Natural killer cell (primary cell): ENCODE data around the gene ZNF205. TPM values are rescaled to one million over a fixed set of nuclear protein-coding genes. Genes with fewer than 3 reads are reported as not detected.

Experiments used
- ATAC-seq, 3 donors: fragments of 150-1000 bp in 2 of 3; fragments of 200-7000 bp in 1 of 3; cut with Tn5 transposase; 1 replicate in 1 of 3; 2 replicates in 2 of 3; pipeline ENCODE4 v1.10.0; 2021; ENCODE audit warnings: mild to moderate bottlenecking in 2 of 3, moderate library complexity in 2 of 3
- DNase-seq, 2 donors: peaks; one replicate each; pipeline versions ENCODE4 v3.0.0 to v3.0.0-alpha.2; 2013 to 2021; ENCODE audit warnings: mixed read lengths in 1 of 2
- H3K27ac ChIP-seq: one replicate; pipeline ENCODE4 v1.5.1; 2013; ENCODE audit warnings: mild to moderate bottlenecking, low read length
- H3K27me3 ChIP-seq: one replicate; pipeline ENCODE4 v1.6.1; 2013; ENCODE audit warnings: low read length; ENCODE audit not compliant: control insufficient read depth, insufficient read depth
- H3K36me3 ChIP-seq: one replicate; pipeline ENCODE4 v1.6.1; 2013; ENCODE audit warnings: low read length; ENCODE audit not compliant: control insufficient read depth, insufficient read depth
- H3K4me1 ChIP-seq: one replicate; pipeline ENCODE4 v1.6.1; 2013; ENCODE audit warnings: low read length; ENCODE audit not compliant: control insufficient read depth, insufficient read depth
- H3K4me3 ChIP-seq: one replicate; pipeline ENCODE4 v1.5.1; 2013; ENCODE audit warnings: low read length
- H3K9me3 ChIP-seq: one replicate; pipeline ENCODE4 v1.6.1; 2013; ENCODE audit warnings: low read length; ENCODE audit not compliant: control insufficient read depth, insufficient read depth
- H3K27ac Mint-ChIP-seq, 2 donors: one replicate each; pipeline ENCODE4 v1.8.0; 2022; ENCODE audit warnings: mild to moderate bottlenecking in 2 of 2, mixed read lengths in 2 of 2, moderate library complexity in 1 of 2
- H3K27me3 Mint-ChIP-seq, 2 donors: one replicate each; pipeline ENCODE4 v1.8.0; 2022; ENCODE audit warnings: low read depth in 2 of 2, mixed read lengths in 2 of 2
- H3K36me3 Mint-ChIP-seq: one replicate; pipeline ENCODE4 v1.8.0; 2022; ENCODE audit warnings: mixed read lengths
- H3K4me1 Mint-ChIP-seq, 2 donors: one replicate each; pipeline ENCODE4 v1.8.0; 2022; ENCODE audit warnings: mixed read lengths in 2 of 2
- H3K4me3 Mint-ChIP-seq: one replicate; pipeline ENCODE4 v1.8.0; 2022; ENCODE audit warnings: mild to moderate bottlenecking, moderate library complexity, mixed read lengths
- H3K9me3 Mint-ChIP-seq, 2 donors: one replicate each; pipeline ENCODE4 v1.8.0; 2022; ENCODE audit warnings: mixed read lengths in 2 of 2
- WGBS: methylation state at CpG from one replicate; pipeline ENCODE4 v1.1.7; 2013; ENCODE audit warnings: missing lambda C conversion rate; ENCODE audit not compliant: insufficient coverage; 5-methylcytosine and 5-hydroxymethylcytosine counted together
- intact Hi-C: fragments of 100-400 bp; cut with micrococcal nuclease; formaldehyde crosslinking; loops from one replicate; pipeline ENCODE4 v1.14.2; 2022
- total RNA-seq, 4 donors: library from RNA; stranded (reverse); fragments of 120-200 nt in 1 of 4; gene quantifications; one replicate each; pipeline versions ENCODE4 v1.2.3 to v1.2.4, GENCODE V29; 2013 to 2022
- TF ChIP-seq, protein P1 (sequence below): fragments of 200-600 bp; IDR thresholded peaks from one replicate; pipeline ENCODE4 v1.8.0; 2022; ENCODE audit warnings: antibody characterized with exemption

The ZNF205 gene
- total RNA-seq, 3 donors from 2014 or later (not counting 1 experiment from before 2014, with no cell fraction given), result 0.16 TPM; not detected in 2

GRCh38 chr16:3121851-3122467 lies 9.6 kb downstream of the ZNF205 start:
- H3K27me3 ChIP-seq, result no peaks in the 10 kb centered on the region
- DNase-seq, result no peak
- Mint-ChIP-seq H3K27me3 (no peaks in the 10 kb centered on the region), H3K27ac (no peak overlapping the region), H3K4me3 (peak overlapping the region; percentile 17), H3K4me1 (peaks cover 12 to 29% of the 10 kb centered on the region in 2 donors), H3K9me3 (no peaks in the 10 kb centered on the region), H3K36me3 (no peaks in the 10 kb centered on the region)
- peaks cover 17% of the 10 kb centered on the region for H3K4me1 ChIP-seq
- intact Hi-C loops, result loop anchor here (5.0 kb wide), 2 partner anchors 35 to 1405 kb away; no protein-coding TSS in a partner anchor
- WGBS, result over 99% methylated on average over 7 of the region's 7 CpGs
- no peak for ATAC-seq
- H3K27ac ChIP-seq, result no peak overlapping the region
- H3K9me3 ChIP-seq, result no peaks in the 10 kb centered on the region
- no peaks in the 10 kb centered on the region for H3K36me3 ChIP-seq
- TF ChIP-seq, protein P1, sequence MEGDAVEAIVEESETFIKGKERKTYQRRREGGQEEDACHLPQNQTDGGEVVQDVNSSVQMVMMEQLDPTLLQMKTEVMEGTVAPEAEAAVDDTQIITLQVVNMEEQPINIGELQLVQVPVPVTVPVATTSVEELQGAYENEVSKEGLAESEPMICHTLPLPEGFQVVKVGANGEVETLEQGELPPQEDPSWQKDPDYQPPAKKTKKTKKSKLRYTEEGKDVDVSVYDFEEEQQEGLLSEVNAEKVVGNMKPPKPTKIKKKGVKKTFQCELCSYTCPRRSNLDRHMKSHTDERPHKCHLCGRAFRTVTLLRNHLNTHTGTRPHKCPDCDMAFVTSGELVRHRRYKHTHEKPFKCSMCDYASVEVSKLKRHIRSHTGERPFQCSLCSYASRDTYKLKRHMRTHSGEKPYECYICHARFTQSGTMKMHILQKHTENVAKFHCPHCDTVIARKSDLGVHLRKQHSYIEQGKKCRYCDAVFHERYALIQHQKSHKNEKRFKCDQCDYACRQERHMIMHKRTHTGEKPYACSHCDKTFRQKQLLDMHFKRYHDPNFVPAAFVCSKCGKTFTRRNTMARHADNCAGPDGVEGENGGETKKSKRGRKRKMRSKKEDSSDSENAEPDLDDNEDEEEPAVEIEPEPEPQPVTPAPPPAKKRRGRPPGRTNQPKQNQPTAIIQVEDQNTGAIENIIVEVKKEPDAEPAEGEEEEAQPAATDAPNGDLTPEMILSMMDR, result no peak
- H3K4me3 ChIP-seq, result no peak overlapping the region

- Mint-ChIP-seq H3K36me3 (no peaks in the 10 kb centered on the region), H3K4me3 (peak overlapping the region; percentile 96), H3K27me3 (no peaks in the 10 kb centered on the region), H3K9me3 (no peaks in the 10 kb centered on the region), H3K4me1 (peaks cover 19 to 40% of the 10 kb centered on the region in 2 donors), H3K27ac (peak overlapping the region; percentile 91 to 95)
- Histone ChIP-seq H3K9me3 (no peaks in the 10 kb centered on the region), H3K27ac (no peak overlapping the region), H3K27me3 (no peaks in the 10 kb centered on the region), H3K36me3 (peaks cover 3% of the 10 kb centered on the region), H3K4me3 (no peak overlapping the region), H3K4me1 (peaks cover 22% of the 10 kb centered on the region)
- ATAC-seq (no peak), DNase-seq (no peak)
- intact Hi-C loops, result loop anchor here (5.0 kb wide), 2 partner anchors 34 to 1404 kb away; no protein-coding TSS in a partner anchor
- TF ChIP-seq, protein P1, result no peak
- 76% methylated on average over 8 of the region's 8 CpGs for WGBS
Measured at GRCh38 chr16:3122926-3123570, 10.7 kb downstream of the ZNF205 start.

- ATAC-seq (peak; percentile 88 to 94 (median 88)), DNase-seq (peak; percentile 96 to 98)
- WGBS, result under 1% methylated on average over 72 of the region's 72 CpGs
- Mint-ChIP-seq H3K27me3 (no peaks in the 10 kb centered on the region), H3K27ac (peak overlapping the region; percentile 91 to 95), H3K36me3 (no peaks in the 10 kb centered on the region), H3K9me3 (no peaks in the 10 kb centered on the region), H3K4me3 (peak overlapping the region; percentile 96), H3K4me1 (peaks cover 28 to 52% of the 10 kb centered on the region in 2 donors)
- peaks cover 34% of the 10 kb centered on the region for H3K4me1 ChIP-seq
- peaks cover 3% of the 10 kb centered on the region for H3K36me3 ChIP-seq
- H3K9me3 ChIP-seq, result no peaks in the 10 kb centered on the region
- peak overlapping the region; percentile 66 for H3K27ac ChIP-seq
- TF ChIP-seq, protein P1, result no peak
- H3K4me3 ChIP-seq, result peak overlapping the region; percentile 64
- intact Hi-C loops, result loop anchor here (1.0 to 5.0 kb wide), 4 partner anchors 10 to 1403 kb away; no protein-coding TSS in a partner anchor
- H3K27me3 ChIP-seq, result no peaks in the 10 kb centered on the region
Measured at GRCh38 chr16:3123986-3124886, 11.8 kb downstream of the ZNF205 start.
